ENCODE data around the gene AFF3.

The AFF3 gene

DNA sequence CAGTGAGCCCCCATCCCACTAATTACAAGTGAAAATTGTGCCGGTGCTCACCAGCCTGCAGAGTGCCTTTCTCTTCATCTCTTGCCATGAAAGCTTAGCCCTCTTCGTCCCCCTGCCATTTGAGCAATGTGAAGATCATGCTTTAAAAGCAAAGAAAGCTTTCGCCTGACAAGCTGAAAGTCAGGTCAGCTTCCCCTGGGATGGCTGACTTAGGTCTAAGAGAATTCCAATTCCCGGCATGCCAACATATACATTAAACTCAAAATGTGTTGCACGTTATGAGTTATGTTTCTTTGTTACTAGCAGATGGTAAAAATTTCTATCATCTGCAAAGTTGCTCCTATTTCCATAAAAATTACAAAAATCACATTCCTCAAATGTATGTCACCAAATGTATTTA lies 129.8 kb downstream of the AFF3 start:
- Mint-ChIP-seq H3K27ac (no peak overlapping the region), H3K4me1 (peaks cover 52% of the 10 kb centered on the region), H3K4me3 (no peak overlapping the region), H3K9me3 (no peaks in the 10 kb centered on the region), H3K27me3 (ENCODE audit: low read depth, poor library complexity) (no peaks in the 10 kb centered on the region), H3K36me3 (ENCODE audit: low read depth) (peaks cover 49% of the 10 kb centered on the region)
- DNase-seq, result no peak
- TF ChIP-seq, protein P1, sequence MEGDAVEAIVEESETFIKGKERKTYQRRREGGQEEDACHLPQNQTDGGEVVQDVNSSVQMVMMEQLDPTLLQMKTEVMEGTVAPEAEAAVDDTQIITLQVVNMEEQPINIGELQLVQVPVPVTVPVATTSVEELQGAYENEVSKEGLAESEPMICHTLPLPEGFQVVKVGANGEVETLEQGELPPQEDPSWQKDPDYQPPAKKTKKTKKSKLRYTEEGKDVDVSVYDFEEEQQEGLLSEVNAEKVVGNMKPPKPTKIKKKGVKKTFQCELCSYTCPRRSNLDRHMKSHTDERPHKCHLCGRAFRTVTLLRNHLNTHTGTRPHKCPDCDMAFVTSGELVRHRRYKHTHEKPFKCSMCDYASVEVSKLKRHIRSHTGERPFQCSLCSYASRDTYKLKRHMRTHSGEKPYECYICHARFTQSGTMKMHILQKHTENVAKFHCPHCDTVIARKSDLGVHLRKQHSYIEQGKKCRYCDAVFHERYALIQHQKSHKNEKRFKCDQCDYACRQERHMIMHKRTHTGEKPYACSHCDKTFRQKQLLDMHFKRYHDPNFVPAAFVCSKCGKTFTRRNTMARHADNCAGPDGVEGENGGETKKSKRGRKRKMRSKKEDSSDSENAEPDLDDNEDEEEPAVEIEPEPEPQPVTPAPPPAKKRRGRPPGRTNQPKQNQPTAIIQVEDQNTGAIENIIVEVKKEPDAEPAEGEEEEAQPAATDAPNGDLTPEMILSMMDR (IDR thresholded peaks at IDR 0.05), result no peak

DNA sequence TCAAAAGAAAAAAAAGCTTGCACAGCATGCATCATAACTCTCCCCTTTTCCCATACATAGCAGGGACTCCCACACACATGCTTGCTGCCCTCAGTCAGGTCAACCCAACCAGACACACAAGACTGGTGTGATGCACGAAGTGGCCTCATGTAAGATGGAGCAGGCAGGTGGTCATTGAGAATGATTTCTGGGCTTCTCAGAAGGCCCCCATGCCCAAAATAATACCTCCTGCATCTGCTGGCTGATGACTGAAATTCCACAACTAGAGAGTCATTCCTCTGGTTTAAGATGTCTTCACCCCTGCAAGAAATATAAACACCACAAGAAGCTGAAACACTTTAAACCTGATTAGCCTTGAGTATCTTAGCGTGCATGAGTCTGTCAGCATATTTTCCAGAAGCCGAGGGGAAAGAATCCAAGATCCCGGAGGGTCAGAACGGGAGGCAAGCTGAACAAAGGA lies 131.1 kb downstream of the AFF3 start:
- TF ChIP-seq, protein P1 (IDR thresholded peaks at IDR 0.05), result no peak
- Mint-ChIP-seq H3K36me3 (ENCODE audit: low read depth) (peaks cover 61% of the 10 kb centered on the region), H3K4me3 (no peak overlapping the region), H3K4me1 (peaks cover 52% of the 10 kb centered on the region), H3K27me3 (ENCODE audit: low read depth, poor library complexity) (peaks cover 4% of the 10 kb centered on the region), H3K9me3 (no peaks in the 10 kb centered on the region), H3K27ac (no peak overlapping the region)
- no peak for DNase-seq

DNA sequence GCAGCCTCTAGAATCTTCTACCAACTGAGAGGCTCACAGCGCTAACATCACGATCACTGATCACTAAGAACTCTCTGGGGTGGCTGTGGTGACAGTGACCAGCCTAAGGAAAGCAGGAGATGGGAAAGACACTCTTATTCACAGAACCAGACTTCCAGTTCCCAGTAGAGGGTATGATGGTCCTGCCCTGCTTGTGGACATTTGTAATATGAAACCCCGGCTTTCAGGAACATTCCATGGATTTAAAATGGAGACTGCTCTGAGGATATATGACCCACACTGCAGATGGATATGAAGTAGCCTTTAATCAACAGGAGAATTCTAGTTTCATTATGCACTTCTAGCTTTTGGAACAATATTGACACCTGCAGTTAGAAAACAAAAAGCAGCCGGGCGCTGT lies 131.8 kb downstream of the AFF3 start:
- TF ChIP-seq, protein P1 (IDR thresholded peaks at IDR 0.05), result no peak
- Mint-ChIP-seq H3K36me3 (ENCODE audit: low read depth) (peaks cover 63% of the 10 kb centered on the region), H3K4me1 (peaks cover 52% of the 10 kb centered on the region), H3K27ac (no peak overlapping the region), H3K4me3 (no peak overlapping the region), H3K9me3 (no peaks in the 10 kb centered on the region), H3K27me3 (ENCODE audit: low read depth, poor library complexity) (peaks cover 4% of the 10 kb centered on the region)
- no peak for DNase-seq

DNA sequence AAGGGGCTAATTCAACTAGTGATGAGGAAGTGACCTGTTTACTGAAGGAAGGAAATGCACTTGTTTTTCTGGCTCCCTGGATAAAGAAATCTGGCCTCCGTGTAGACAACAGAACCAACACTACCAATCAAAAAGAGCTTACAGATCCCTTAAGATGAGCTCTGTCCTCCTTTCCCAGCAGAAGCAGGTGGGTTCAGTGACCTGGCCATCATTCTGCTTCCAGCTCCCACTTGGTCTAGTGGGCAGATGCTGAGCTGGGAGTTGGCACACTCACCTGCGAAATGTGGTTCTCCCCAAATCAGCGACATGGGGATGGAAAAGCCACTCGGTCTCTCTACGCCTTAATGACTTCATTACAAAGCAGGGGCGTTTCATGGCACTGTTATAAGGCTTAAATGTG lies 132.6 kb downstream of the AFF3 start:
- TF ChIP-seq, protein P1 (IDR thresholded peaks at IDR 0.05), result no peak
- DNase-seq, result no peak
- Mint-ChIP-seq H3K27ac (no peak overlapping the region), H3K9me3 (no peaks in the 10 kb centered on the region), H3K36me3 (ENCODE audit: low read depth) (peaks cover 72% of the 10 kb centered on the region), H3K4me1 (peaks cover 57% of the 10 kb centered on the region), H3K4me3 (peak overlapping the region; percentile 11), H3K27me3 (ENCODE audit: low read depth, poor library complexity) (peaks cover 4% of the 10 kb centered on the region)

DNA sequence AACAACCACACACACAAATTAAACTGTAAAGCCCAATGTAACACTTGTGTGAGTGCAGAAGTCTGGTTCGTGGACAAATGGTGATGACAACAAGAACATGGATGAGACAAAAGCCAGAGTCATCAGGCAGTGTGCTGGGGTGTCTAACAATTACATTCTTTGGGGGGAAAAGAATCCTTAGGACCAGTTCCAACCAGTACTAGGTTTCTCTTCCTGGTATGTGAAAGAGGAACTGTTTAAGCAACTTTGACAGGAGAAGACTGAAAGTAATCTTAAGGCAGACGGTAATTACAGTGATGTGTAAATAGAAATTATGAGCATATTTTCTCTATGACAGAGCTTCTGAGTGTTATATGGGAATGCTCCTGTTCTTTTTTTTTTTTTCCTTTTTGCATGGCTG lies 133.4 kb downstream of the AFF3 start:
- Mint-ChIP-seq H3K4me1 (peaks cover 55% of the 10 kb centered on the region), H3K27ac (no peak overlapping the region), H3K36me3 (ENCODE audit: low read depth) (peaks cover 76% of the 10 kb centered on the region)

DNA sequence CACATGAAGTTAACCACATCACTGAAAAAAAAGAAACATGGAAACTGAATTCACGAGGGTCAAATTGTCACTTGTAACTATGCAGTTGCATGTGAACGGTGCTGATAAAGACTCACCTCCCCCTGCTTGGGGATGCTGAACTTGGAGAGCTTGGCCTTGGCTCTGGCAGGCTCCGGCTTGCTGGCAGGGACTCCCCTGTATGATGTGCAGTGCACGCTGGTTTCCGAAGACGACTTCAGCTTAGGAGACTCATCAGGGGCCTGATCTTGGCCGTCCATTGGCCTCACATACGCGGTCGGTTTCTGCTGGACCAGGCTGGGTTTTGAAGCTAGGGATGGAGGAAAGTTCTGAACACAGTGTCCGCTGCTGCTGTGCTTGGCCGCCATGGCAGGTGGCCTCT lies 135.9 kb downstream of the AFF3 start:
- Mint-ChIP-seq H3K27me3 (ENCODE audit: low read depth, poor library complexity) (peaks cover 4% of the 10 kb centered on the region), H3K4me1 (peaks cover 35% of the 10 kb centered on the region), H3K27ac (peak overlapping the region; percentile 92)

More for the DNA sequence above, 133.4 kb downstream of the AFF3 start:
- TF ChIP-seq, protein P1 (IDR thresholded peaks at IDR 0.05), result no peak
- Mint-ChIP-seq H3K9me3 (no peaks in the 10 kb centered on the region), H3K27me3 (ENCODE audit: low read depth, poor library complexity) (peaks cover 4% of the 10 kb centered on the region), H3K4me3 (no peak overlapping the region)
- no peak for DNase-seq

More for the DNA sequence above, 135.9 kb downstream of the AFF3 start:
- H3K36me3 Mint-ChIP-seq (ENCODE audit: low read depth), result peaks cover 75% of the 10 kb centered on the region
- DNase-seq, result no peak
- no peaks in the 10 kb centered on the region for H3K9me3 Mint-ChIP-seq
- H3K4me3 Mint-ChIP-seq, result no peak overlapping the region
- TF ChIP-seq, protein P1 (IDR thresholded peaks at IDR 0.05), result no peak
